Eye (tissue), 1 donor: ENCODE results near the gene TSEN54.

Source experiments
- DNase-seq: peaks from one replicate; pipeline ENCODE4 v3.0.0-alpha.2; 2015

The TSEN54 gene

GRCh38 chr17:75488693-75489510 lies 27.4 kb upstream of the TSEN54 start:
- no peak for DNase-seq

- DNase-seq = no peak
These were observed 26.8 kb upstream of the TSEN54 start for GRCh38 chr17:75489511-75489955.

GRCh38 chr17:75490173-75490743 lies 26.1 kb upstream of the TSEN54 start:
- no peak for DNase-seq

GRCh38 chr17:75490953-75491649 lies 25.2 kb upstream of the TSEN54 start:
- DNase-seq = no peak

- no peak for DNase-seq
These were observed 24.6 kb upstream of the TSEN54 start for GRCh38 chr17:75491680-75492079.

GRCh38 chr17:75492555-75493168 lies 23.7 kb upstream of the TSEN54 start:
- DNase-seq = no peak

GRCh38 chr17:75493476-75494129 lies 22.7 kb upstream of the TSEN54 start:
- DNase-seq = no peak

GRCh38 chr17:75494326-75494877 lies 21.9 kb upstream of the TSEN54 start:
- DNase-seq = no peak

GRCh38 chr17:75496005-75496404 lies 20.3 kb upstream of the TSEN54 start:
- no peak for DNase-seq

- no peak for DNase-seq
These were observed 18.1 kb upstream of the TSEN54 start for GRCh38 chr17:75498039-75498725.

GRCh38 chr17:75498726-75499213 lies 17.6 kb upstream of the TSEN54 start:
- DNase-seq = no peak

GRCh38 chr17:75499313-75500022 lies 16.9 kb upstream of the TSEN54 start:
- DNase-seq = no peak

GRCh38 chr17:75500419-75501216 lies 15.7 kb upstream of the TSEN54 start:
- no peak for DNase-seq

GRCh38 chr17:75501378-75502071 lies 14.8 kb upstream of the TSEN54 start:
- DNase-seq = no peak

GRCh38 chr17:75502072-75502720 lies 14.1 kb upstream of the TSEN54 start:
- no peak for DNase-seq

- DNase-seq = no peak
These were observed 13.5 kb upstream of the TSEN54 start for GRCh38 chr17:75502721-75503329.

GRCh38 chr17:75503337-75503950 lies 12.9 kb upstream of the TSEN54 start:
- DNase-seq = no peak

GRCh38 chr17:75503976-75504346 lies 12.4 kb upstream of the TSEN54 start:
- DNase-seq = no peak
